Measurements from ENCODE around the gene PARP8.
A peak's percentile ranks its signal among the peaks of the same experiment; 100 is the strongest.
"Not testable (repeated sequence)": the region's sequence is repeated elsewhere in the genome, so short reads cannot be mapped to it uniquely, and the experiment has no call there.

The PARP8 gene, protein sequence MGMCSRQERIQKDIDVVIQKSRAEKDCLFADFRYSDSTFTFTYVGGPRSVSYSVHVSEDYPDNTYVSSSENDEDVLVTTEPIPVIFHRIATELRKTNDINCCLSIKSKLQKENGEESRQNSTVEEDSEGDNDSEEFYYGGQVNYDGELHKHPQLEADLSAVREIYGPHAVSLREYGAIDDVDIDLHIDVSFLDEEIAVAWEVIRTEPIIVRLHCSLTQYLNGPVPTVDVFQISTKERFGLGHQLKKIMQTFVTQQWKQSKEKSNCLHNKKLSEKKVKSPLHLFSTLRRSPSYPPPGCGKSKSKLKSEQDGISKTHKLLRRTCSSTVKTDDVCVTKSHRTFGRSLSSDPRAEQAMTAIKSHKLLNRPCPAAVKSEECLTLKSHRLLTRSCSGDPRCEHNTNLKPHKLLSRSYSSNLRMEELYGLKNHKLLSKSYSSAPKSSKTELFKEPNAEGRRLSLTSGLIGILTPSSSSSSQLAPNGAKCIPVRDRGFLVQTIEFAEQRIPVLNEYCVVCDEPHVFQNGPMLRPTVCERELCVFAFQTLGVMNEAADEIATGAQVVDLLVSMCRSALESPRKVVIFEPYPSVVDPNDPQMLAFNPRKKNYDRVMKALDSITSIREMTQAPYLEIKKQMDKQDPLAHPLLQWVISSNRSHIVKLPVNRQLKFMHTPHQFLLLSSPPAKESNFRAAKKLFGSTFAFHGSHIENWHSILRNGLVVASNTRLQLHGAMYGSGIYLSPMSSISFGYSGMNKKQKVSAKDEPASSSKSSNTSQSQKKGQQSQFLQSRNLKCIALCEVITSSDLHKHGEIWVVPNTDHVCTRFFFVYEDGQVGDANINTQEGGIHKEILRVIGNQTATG

GRCh38 chr5:50666261-50667022, at the start of gene PARP8:
PARP8 (plus strand) TSS chr5:50666637; CDS start chr5:50667096, 459 bp downstream.
- peak in 1 of 2 experiments; percentile 26 for DNase-seq

GRCh38 chr5:50623666-50624065, 42.8 kb upstream of the PARP8 start:
- no peak for DNase-seq

- DNase-seq = not testable (repeated sequence)
Measured at GRCh38 chr5:50634866-50635265, 31.6 kb upstream of the PARP8 start.

GRCh38 chr5:50637576-50637975, 28.9 kb upstream of the PARP8 start:
- not testable (repeated sequence) for DNase-seq

DNA sequence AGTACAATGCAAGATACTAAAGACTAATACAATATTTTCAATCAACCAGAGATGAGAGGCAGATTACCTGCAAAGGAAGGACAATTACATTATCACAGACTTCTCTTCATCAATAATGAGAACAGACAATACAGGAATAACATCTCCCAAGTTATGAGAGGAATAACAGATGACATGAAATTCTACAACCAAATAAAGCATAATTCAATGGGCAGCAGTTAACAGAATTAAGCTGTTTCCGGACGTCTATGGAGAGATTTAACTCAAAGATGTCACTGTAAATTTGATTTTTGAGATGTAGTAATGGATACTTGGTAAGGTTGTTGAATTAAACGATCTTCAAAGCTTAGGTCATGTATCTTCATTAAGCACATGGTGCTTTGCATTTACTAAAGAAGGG, 19.8 kb upstream of the PARP8 start:
- no peak for DNase-seq

- DNase-seq = no peak
Measured at GRCh38 chr5:50647726-50648125, 18.7 kb upstream of the PARP8 start.

DNA sequence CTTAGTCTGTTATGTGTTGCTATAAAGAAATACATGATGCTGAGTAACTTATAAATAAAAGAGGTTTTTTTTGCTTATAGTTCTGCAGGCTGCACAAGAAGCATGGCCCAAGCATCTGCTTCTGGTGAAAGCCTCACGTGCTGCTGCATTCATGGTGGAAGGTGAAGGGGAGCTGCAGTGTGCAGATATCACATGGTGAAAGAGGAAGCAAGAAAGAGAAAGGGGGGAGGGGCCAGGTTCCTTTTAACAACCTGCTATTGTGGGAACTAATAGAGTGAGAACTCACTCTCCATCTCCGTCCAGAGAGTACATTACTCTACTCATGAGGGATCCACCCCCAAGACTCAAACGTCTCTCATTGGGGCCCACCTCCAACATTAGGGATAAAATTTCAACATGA, 12.5 kb upstream of the PARP8 start:
- DNase-seq = no peak

- no peak for DNase-seq
Measured at GRCh38 chr5:50655067-50655809, 11.2 kb upstream of the PARP8 start.

GRCh38 chr5:50655810-50656205, 10.6 kb upstream of the PARP8 start:
- DNase-seq = peak; percentile 24 to 80

DNA sequence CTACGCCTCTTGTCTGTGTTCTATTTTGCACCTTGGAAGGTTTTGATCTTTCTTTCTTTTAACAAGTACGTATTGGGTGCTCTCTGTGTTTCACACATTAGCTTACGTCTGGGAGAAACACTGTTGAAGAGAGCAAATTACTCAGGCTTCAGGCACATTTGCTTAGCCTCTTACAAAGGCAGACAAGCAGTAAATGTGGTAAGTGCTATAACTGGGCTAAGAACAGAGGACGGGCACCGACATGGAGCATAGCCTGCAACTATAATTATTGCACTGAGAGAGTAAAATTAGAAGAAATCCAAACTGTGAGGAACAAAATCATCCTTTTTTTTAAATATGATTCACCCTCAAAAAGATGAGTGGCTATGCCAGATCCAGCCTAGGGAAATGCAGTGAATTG, 9.4 kb upstream of the PARP8 start:
- DNase-seq = no peak

DNA sequence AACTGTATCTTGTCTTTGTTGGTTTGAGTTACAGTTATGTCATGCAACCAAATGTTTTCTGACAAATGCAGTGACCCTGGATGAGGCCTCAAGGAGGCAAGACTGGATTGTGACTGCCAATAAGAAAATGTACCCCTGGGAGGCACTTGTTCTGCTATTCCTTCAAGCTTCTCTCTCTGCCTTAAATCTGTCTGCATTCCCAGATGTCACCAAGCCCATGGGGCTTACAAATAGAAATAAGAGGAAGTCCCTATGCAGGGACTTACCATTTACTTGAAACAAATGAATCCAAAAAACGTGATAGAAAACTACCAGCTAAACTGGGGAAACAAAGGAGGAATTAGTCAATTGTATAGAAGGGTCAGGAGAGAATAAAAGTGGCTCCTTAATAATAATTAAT, 8.2 kb upstream of the PARP8 start:
- DNase-seq = no peak

- no peak for DNase-seq
Measured at GRCh38 chr5:50663636-50664035, 2.8 kb upstream of the PARP8 start.

DNA sequence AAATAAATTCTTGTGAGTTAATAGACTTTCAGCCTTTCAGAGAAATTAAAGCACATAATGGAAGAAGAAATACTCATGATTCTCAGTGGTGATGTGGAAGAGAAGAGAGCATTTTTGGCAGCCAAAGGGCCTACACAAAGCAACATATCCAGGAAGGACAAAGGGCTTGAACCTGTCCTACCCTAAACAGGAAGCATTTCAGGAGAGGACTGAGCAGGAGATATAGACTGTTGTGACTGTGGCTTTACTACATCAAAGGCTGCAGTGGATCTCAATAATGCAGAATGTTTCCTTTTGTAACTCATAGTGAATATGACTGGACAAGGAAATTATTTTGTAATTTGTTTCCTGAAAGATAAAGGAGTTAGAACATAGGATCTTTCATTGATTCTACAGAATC, 1.3 kb upstream of the PARP8 start:
- DNase-seq = no peak

DNA sequence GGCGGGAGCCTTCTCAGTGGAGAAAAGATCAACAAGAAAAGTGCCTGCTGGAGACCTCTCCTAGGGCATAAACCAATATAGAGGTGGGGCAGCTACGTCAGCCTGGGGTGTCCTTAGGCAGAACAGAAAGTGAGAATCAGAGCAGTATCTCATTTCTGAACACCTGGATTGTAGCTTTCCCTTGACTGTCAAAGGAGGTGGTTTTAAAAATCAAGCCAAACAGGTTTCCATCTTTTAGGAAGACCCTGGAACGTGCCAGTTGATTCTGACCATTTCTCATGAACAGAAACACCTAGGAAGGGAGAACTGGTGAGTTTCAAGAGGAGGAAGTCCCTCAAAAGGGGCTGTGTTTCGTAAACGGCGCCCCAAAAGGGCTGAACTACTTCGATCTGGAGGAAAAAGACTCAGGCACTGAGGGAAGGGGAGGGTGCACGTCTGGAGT, 655 bp upstream of the PARP8 start:
- DNase-seq = not testable (repeated sequence)

- peak; percentile 43 to 55 for DNase-seq
Measured at GRCh38 chr5:50667023-50667652, 701 bp downstream of the PARP8 start.

- peak; percentile 55 to 62 for DNase-seq
Measured at GRCh38 chr5:50667653-50668595, 1.5 kb downstream of the PARP8 start.

GRCh38 chr5:50668636-50669035, 2.2 kb downstream of the PARP8 start:
- DNase-seq = not testable (repeated sequence)

DNA sequence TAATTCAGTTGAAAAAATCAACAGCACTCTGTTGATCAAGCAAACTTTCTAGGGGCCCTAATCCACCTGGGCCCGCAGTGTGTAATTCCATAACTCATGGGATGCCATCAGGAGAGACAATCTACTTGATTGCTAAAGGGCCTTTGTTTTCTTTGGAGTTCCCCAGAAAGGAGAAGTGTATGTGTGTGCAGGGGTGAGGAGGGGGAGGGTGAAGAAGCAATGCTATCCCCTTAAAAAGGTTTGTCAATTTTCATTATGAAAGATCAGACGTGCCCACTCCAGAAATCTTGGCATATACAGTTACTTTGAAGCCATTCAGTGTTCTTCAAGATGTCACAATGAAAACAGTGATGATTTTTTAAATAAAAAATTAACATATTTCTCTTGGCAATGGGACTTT, 6.2 kb downstream of the PARP8 start:
- DNase-seq = no peak

DNA sequence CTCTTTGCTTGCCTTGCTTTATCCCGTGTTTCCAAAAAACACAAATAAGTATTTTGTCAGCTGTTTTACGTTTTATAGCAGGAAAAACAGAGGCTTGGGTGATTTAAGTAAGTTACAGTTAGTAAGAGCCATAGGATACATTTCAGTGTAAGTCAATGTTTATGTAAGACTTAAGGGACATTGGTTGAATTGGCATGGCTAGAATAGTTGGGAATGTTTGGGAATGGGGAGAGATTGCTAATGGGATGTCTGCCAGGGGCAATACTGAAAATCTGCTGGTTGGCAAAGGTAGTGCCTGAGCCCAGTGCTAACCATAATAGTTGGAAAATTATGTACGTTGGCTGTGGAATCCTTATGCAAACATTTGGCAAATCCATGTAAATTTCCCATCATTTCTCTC, 7.0 kb downstream of the PARP8 start:
- DNase-seq = not testable (repeated sequence)

GRCh38 chr5:50675385-50675784, 8.9 kb downstream of the PARP8 start:
- no peak for DNase-seq

- not testable (repeated sequence) for DNase-seq
Measured at GRCh38 chr5:50679554-50679953, 13.1 kb downstream of the PARP8 start.

Measured in NCI-H2081 (cell line).